Upper lobe of left lung (tissue), 4 donors: Measurements from ENCODE around the gene VIP.

Experiments
- CTCF ChIP-seq, 6 experiments: fragments of 450-650 bp in 4 of 6; fragments of 200-600 bp in 2 of 6; sonication (generic) in 2 of 6; IDR thresholded peaks; one replicate each; pipeline ENCODE4 v1.5.1; 2016 to 2019; ENCODE audit warnings: antibody characterized with exemption in 6 of 6
- POLR2A ChIP-seq, 4 donors: fragments of 450-650 bp; IDR thresholded peaks; one replicate each; pipeline ENCODE4 v1.5.1; 2016 to 2017; ENCODE audit warnings: antibody characterized with exemption in 4 of 4, mild to moderate bottlenecking in 2 of 4

- TF ChIP-seq POLR2A (IDR thresholded peaks at IDR 0.05) (no peak), CTCF (IDR thresholded peaks at IDR 0.05) (no peak)
Measured at GRCh38 chr6:152750694-152751093, at the start of gene VIP.
